HCT116 (cell line): ENCODE results near the gene CGNL1. TPM values are rescaled to one million over a fixed set of nuclear protein-coding genes. Genes with fewer than 3 reads are reported as not detected.

Experiments
- ATAC-seq: fragments of 200-7000 bp; cut with Tn5 transposase; 2 replicates; pipeline ENCODE4 v1.9.1; 2020; ENCODE audit warnings: mild to moderate bottlenecking, moderate library complexity
- BruUV-seq: library from RNA; stranded (reverse); fragments of 400-500 nt; replicated peaks from 2 replicates; lab custom pipeline; 2021; lab: Mats Ljungman, UMichigan
- CTCF ChIA-PET: fragments of 300-600 bp; sonication (Branson Sonifier 250); formaldehyde crosslinking; loops from one replicate; lab custom pipeline; 2021; ENCODE audit warnings: antibody characterized with exemption; lab: Charles Lee
- POLR2A ChIA-PET: fragments of 300-600, 350-600 bp; sonication (Branson Sonifier 250); formaldehyde crosslinking; loops from one replicate; lab custom pipeline; 2021; ENCODE audit warnings: antibody characterized with exemption; lab: Charles Lee
- RAD21 ChIA-PET, 2 experiments: fragments of 300-600 bp; sonication (Branson Sonifier 250); formaldehyde crosslinking; loops; one replicate each; lab custom pipeline; 2023; ENCODE audit warnings: low total read pairs in 2 of 2; ENCODE audit not compliant: uncharacterized antibody in 2 of 2, unreplicated experiment in 2 of 2, low non-redundant PET in 1 of 2; lab: Charles Lee
- DNase-seq: peaks from one replicate; pipeline ENCODE4 v3.0.0-alpha.2; 2010; ENCODE audit warnings: low read depth, low spot score
- H2AFZ ChIP-seq: fragments of 200-600 bp; shearing (Covaris generic), sonication (generic); 2 replicates; pipeline ENCODE4 v1.6.1; 2017; ENCODE audit warnings: low read depth, mixed run types, mixed read lengths, antibody characterized with exemption, low read length; ENCODE audit not compliant: poor library complexity, severe bottlenecking
- H3K27ac ChIP-seq: 2 replicates; pipeline ENCODE4 v1.5.1; 2012; ENCODE audit warnings: low read depth, low read length
- H3K27me3 ChIP-seq: fragments of 200-600 bp; sonication (generic); 2 replicates; pipeline ENCODE4 v1.6.1; 2016; ENCODE audit warnings: mixed run types, low read length, mixed read lengths; ENCODE audit not compliant: insufficient read depth
- H3K36me3 ChIP-seq, 2 experiments: fragments of 200-500 bp in 1 of 2; fragments of 200-600 bp in 1 of 2; sonication (Bioruptor generic) in 1 of 2; sonication (generic) in 1 of 2; 2 replicates each; pipeline versions ENCODE4 v1.5.1 to v1.6.1; 2014 to 2016; ENCODE audit warnings: low read length in 2 of 2, inconsistent platforms in 1 of 2, mixed read lengths in 1 of 2, mixed run types in 1 of 2; ENCODE audit not compliant: insufficient read depth in 2 of 2, control insufficient read depth in 1 of 2
- H3K4me1 ChIP-seq, 2 experiments: fragments of 200-600 bp in 1 of 2; sonication (generic) in 1 of 2; 2 replicates each; pipeline versions ENCODE4 v1.5.1 to v1.6.1; 2012 to 2017; ENCODE audit warnings: low read length in 2 of 2, inconsistent platforms in 1 of 2, mild to moderate bottlenecking in 1 of 2, mixed read lengths in 1 of 2, mixed run types in 1 of 2, moderate library complexity in 1 of 2; ENCODE audit not compliant: insufficient read depth in 2 of 2, control insufficient read depth in 1 of 2
- H3K4me2 ChIP-seq: fragments of 200-600 bp; sonication (generic); 2 replicates; pipeline ENCODE4 v1.6.1; 2017; ENCODE audit warnings: mixed run types, low read length, mixed read lengths
- H3K4me3 ChIP-seq, 2 experiments: fragments of 200-600 bp in 1 of 2; sonication (generic) in 1 of 2; replicated peaks in 1 of 2; 2 replicates each; pipeline ENCODE4 v1.5.1; 2011 to 2016; ENCODE audit warnings: low read length in 2 of 2, control low read depth in 1 of 2, low read depth in 1 of 2, mild to moderate bottlenecking in 1 of 2, mixed read lengths in 1 of 2, mixed run types in 1 of 2
- H3K79me2 ChIP-seq: fragments of 200-600 bp; sonication (generic); 2 replicates; pipeline ENCODE4 v1.6.1; 2017; ENCODE audit warnings: mild to moderate bottlenecking, mixed run types, low read length, moderate library complexity, mixed read lengths; ENCODE audit not compliant: insufficient read depth
- H3K9ac ChIP-seq: fragments of 200-600 bp; sonication (generic); 2 replicates; pipeline ENCODE4 v1.6.1; 2016; ENCODE audit warnings: low read length, mixed read lengths
- H3K9me2 ChIP-seq: fragments of 200-600 bp; sonication (generic), shearing (Covaris generic); 2 replicates; pipeline ENCODE4 v1.6.1; 2017; ENCODE audit warnings: mixed run types, mild to moderate bottlenecking, moderate library complexity; ENCODE audit not compliant: insufficient read depth
- H3K9me3 ChIP-seq, 2 experiments: fragments of 200-500 bp in 1 of 2; fragments of 200-600 bp in 1 of 2; sonication (Bioruptor generic) in 1 of 2; sonication (generic) in 1 of 2; 2 replicates each; pipeline ENCODE4 v1.6.1; 2014 to 2017; ENCODE audit warnings: low read length in 2 of 2, mixed read lengths in 2 of 2, inconsistent platforms in 1 of 2, low read depth in 1 of 2, mild to moderate bottlenecking in 1 of 2, mixed run types in 1 of 2, moderate library complexity in 1 of 2; ENCODE audit not compliant: control insufficient read depth in 1 of 2, insufficient read depth in 1 of 2
- H4K20me1 ChIP-seq: fragments of 200-600 bp; sonication (generic), shearing (Covaris generic); 2 replicates; pipeline ENCODE4 v1.6.1; 2017; ENCODE audit warnings: mixed run types, mild to moderate bottlenecking, moderate library complexity; ENCODE audit not compliant: insufficient read depth
- CBX3 ChIP-seq: IDR thresholded peaks from 2 replicates; pipeline ENCODE4 v1.6.1; 2012; ENCODE audit warnings: low read depth
- CEBPB ChIP-seq: IDR thresholded peaks from 2 replicates; pipeline ENCODE4 v1.6.1; 2012; ENCODE audit warnings: low read depth
- EGR1 ChIP-seq: IDR thresholded peaks from 2 replicates; pipeline ENCODE4 v1.6.1; 2012; ENCODE audit warnings: low read depth
- ELF1 ChIP-seq: IDR thresholded peaks from 2 replicates; pipeline ENCODE4 v1.6.1; 2012; ENCODE audit warnings: low read depth, borderline replicate concordance
- FOSL1 ChIP-seq: IDR thresholded peaks from 2 replicates; pipeline ENCODE4 v1.6.1; 2012; ENCODE audit warnings: low read depth
- JUND ChIP-seq: IDR thresholded peaks from 2 replicates; pipeline ENCODE4 v1.6.1; 2012
- POLR2AphosphoS5 ChIP-seq: IDR thresholded peaks from 2 replicates; pipeline ENCODE4 v1.6.1; 2011; ENCODE audit warnings: mild to moderate bottlenecking, low read depth, low read length, moderate library complexity
- RAD21 ChIP-seq: IDR thresholded peaks from 2 replicates; pipeline ENCODE4 v1.6.1; 2012; ENCODE audit warnings: low read depth, mild to moderate bottlenecking
- REST ChIP-seq: IDR thresholded peaks from 2 replicates; pipeline ENCODE4 v1.6.1; 2012; ENCODE audit warnings: low read depth
- SIN3A ChIP-seq: IDR thresholded peaks from 2 replicates; pipeline ENCODE4 v1.6.1; 2012; ENCODE audit warnings: low read depth
- SP1 ChIP-seq: IDR thresholded peaks from 2 replicates; pipeline ENCODE4 v1.6.1; 2012; ENCODE audit warnings: low read depth
- YY1 ChIP-seq: IDR thresholded peaks from 2 replicates; pipeline ENCODE4 v1.6.1; 2011; ENCODE audit warnings: low read length, low read depth, moderate library complexity, mild to moderate bottlenecking; ENCODE audit not compliant: insufficient replicate concordance; ENCODE audit errors: extremely low read depth
- ZFX ChIP-seq: fragments of 450-650 bp; IDR thresholded peaks from 2 replicates; pipeline ENCODE4 v1.6.1; 2017
- ZNF274 ChIP-seq: fragments of 200-500 bp; sonication (Bioruptor generic); IDR thresholded peaks from 2 replicates; pipeline ENCODE4 v1.6.1; 2014; ENCODE audit warnings: mild to moderate bottlenecking, low read depth, low read length, inconsistent platforms
- intact Hi-C: fragments of 100-400 bp; cut with micrococcal nuclease; formaldehyde crosslinking; loops from 2 replicates; pipeline ENCODE4 v1.10.0; 2022
- total RNA-seq: library from RNA; stranded (reverse); gene quantifications from one replicate; pipeline ENCODE4 v1.2.1, GENCODE V29; 2021; ENCODE audit not compliant: unreplicated experiment

The CGNL1 gene
- total RNA-seq, 1 experiment from 2014 or later, result 2.2 TPM

GRCh38 chr15:57562196-57562769 lies 186.0 kb downstream of the CGNL1 start:
- H3K4me2 ChIP-seq, result no peak overlapping the region
- peaks cover 0 to 24% of the 10 kb centered on the region in 2 experiments; a peak in 2 of 4 replicates for H3K4me1 ChIP-seq
- no peaks in the 10 kb centered on the region for H3K27me3 ChIP-seq
- ChIA-PET RAD21 (no interaction called here), CTCF (interaction anchor here (0.7 to 2.7 kb wide), 3 partner anchors 79 to 509 kb away, joined by 3 to 19 read pairs (median 3); no protein-coding TSS in a partner anchor), POLR2A (no interaction called here)
- no peak overlapping the region for H3K9ac ChIP-seq
- H3K9me2 ChIP-seq, result no peaks in the 10 kb centered on the region
- no peak overlapping the region for H3K4me3 ChIP-seq
- H3K36me3 ChIP-seq, result no peaks in the 10 kb centered on the region
- no TSS peak for BruUV-seq
- ATAC-seq (no peak), DNase-seq (no peak)
- H3K27ac ChIP-seq, result no peak overlapping the region
- H3K79me2 ChIP-seq, result no peaks in the 10 kb centered on the region
- H4K20me1 ChIP-seq, result no peaks in the 10 kb centered on the region
- TF ChIP-seq ZNF274 (no peak), CBX3 (no peak)
- H3K9me3 ChIP-seq, result no peaks in the 10 kb centered on the region; a peak in 1 of 4 replicates
- intact Hi-C loops, result loop anchor here (5.0 kb wide), 1 partner anchor 95 kb away; no protein-coding TSS in a partner anchor
- no peak overlapping the region for H2AFZ ChIP-seq

- ChIA-PET POLR2A (no interaction called here), RAD21 (no interaction called here), CTCF (no interaction called here)
- BruUV-seq, result no TSS peak
- no peak for DNase-seq
- Histone ChIP-seq H3K27me3 (no peaks in the 10 kb centered on the region), H3K79me2 (no peaks in the 10 kb centered on the region), H3K9me2 (no peaks in the 10 kb centered on the region), H3K4me3 (no peak overlapping the region), H3K4me1 (peaks cover 0 to 24% of the 10 kb centered on the region in 2 experiments; a peak in 2 of 4 replicates), H3K27ac (no peak overlapping the region), H4K20me1 (no peaks in the 10 kb centered on the region), H2AFZ (no peak overlapping the region), H3K9ac (no peak overlapping the region), H3K9me3 (no peaks in the 10 kb centered on the region; a peak in 1 of 4 replicates), H3K36me3 (no peaks in the 10 kb centered on the region), H3K4me2 (no peak overlapping the region)
- TF ChIP-seq ZFX (no peak), CBX3 (no peak), RAD21 (no peak), CEBPB (no peak), SP1 (no peak), ELF1 (no peak), REST (no peak), SIN3A (no peak), EGR1 (no peak), YY1 (no peak), FOSL1 (no peak), JUND (no peak), POLR2AphosphoS5 (no peak)
- intact Hi-C loops, result loop anchor here (5.0 kb wide), 1 partner anchor 94 kb away; no protein-coding TSS in a partner anchor
- ATAC-seq, result no peak
These were observed 187.1 kb downstream of the CGNL1 start for GRCh38 chr15:57563416-57563815.
